Fibroblast of mammary gland (primary cell): ENCODE results near the gene TXNDC2.

ENCODE experiments used
- DNase-seq: peaks from one replicate; pipeline ENCODE4 v3.0.0-alpha.2; 2010; ENCODE audit warnings: low read depth
- H3K4me3 ChIP-seq: 2 replicates; pipeline ENCODE4 v1.5.1; 2011; ENCODE audit warnings: low read depth, mild to moderate bottlenecking, low read length, moderate library complexity; ENCODE audit not compliant: control insufficient read depth
- TF ChIP-seq, protein P1 (sequence below): conservative IDR thresholded peaks from 2 replicates; pipeline ENCODE4 v1.5.1; 2011; ENCODE audit warnings: low read depth, low read length, inconsistent platforms; ENCODE audit not compliant: control insufficient read depth, insufficient read depth

The TXNDC2 gene

GRCh38 chr18:9931146-9931545 lies 45.4 kb downstream of the TXNDC2 start:
- no peak overlapping the region for H3K4me3 ChIP-seq
- no peak for DNase-seq
- TF ChIP-seq, protein P1, sequence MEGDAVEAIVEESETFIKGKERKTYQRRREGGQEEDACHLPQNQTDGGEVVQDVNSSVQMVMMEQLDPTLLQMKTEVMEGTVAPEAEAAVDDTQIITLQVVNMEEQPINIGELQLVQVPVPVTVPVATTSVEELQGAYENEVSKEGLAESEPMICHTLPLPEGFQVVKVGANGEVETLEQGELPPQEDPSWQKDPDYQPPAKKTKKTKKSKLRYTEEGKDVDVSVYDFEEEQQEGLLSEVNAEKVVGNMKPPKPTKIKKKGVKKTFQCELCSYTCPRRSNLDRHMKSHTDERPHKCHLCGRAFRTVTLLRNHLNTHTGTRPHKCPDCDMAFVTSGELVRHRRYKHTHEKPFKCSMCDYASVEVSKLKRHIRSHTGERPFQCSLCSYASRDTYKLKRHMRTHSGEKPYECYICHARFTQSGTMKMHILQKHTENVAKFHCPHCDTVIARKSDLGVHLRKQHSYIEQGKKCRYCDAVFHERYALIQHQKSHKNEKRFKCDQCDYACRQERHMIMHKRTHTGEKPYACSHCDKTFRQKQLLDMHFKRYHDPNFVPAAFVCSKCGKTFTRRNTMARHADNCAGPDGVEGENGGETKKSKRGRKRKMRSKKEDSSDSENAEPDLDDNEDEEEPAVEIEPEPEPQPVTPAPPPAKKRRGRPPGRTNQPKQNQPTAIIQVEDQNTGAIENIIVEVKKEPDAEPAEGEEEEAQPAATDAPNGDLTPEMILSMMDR = no peak

DNA sequence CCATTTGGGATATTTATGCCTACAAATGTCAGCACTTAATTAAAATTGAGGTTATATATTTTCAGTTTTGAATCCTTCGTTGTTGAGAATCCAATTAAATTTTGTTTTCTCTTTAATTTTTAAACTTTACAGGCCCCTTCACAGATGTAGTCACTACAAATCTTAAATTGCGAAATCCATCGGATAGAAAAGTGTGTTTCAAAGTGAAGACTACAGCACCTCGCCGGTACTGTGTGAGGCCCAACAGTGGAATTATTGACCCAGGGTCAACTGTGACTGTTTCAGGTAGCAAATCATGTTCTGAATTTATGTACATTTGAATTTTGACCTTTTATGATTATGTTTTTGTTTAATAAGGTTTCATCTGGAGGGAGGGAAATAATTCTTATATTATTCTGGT lies 45.9 kb downstream of the TXNDC2 start:
- TF ChIP-seq, protein P1 = no peak
- no peak for DNase-seq
- no peak overlapping the region for H3K4me3 ChIP-seq

DNA sequence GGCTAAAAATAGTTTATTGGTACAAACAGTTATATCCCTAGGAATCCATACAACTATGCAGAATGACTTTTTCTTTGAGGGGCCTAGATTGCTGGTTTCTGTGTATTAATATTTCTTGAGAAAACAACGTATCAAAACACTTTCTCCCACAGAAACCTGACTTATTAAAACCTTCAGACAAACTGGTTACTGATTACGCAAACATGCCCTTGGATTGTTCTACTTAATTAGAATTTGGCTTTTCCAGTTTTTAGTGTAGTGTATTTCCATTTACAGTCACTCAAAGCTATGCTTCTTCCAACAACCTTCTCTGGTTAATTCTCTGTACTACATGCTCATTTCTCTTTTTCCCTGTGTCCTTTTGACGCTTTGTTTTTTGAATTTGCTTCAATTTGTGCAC lies 48.1 kb downstream of the TXNDC2 start:
- DNase-seq = no peak
- no peak overlapping the region for H3K4me3 ChIP-seq
- TF ChIP-seq, protein P1 = no peak

GRCh38 chr18:9934274-9934673 lies 48.5 kb downstream of the TXNDC2 start:
- H3K4me3 ChIP-seq = no peak overlapping the region
- DNase-seq = no peak
- TF ChIP-seq, protein P1 = no peak
